GM21423 (cell line): ENCODE data around the gene TUBB6.

Experiments used
- ATAC-seq: cut with Tn5 transposase; IDR thresholded peaks from one replicate; pipeline ENCODE4 v1.9.1; 2021; ENCODE audit warnings: mild to moderate bottlenecking, moderate library complexity; ENCODE audit not compliant: unreplicated experiment

TUBB6 gene

DNA sequence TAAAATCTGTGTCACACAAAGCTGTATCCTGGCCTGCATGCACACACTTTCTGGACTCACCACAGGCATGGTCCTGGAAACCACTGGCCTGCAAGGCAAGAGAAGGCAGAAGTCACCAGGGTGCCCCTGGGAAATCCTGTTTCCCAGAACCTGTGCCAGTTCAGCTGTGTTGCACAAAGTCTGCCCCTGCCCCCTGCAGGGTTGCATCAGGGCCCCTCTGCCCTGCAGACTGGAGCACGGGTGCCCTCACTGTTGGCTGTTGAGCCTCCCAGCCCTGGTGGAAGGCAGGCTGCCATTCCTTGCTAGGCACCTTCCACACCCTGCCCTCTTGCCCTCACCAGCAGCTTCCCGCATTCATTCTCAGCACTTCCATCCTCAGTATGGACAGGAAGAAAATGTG, 18.0 kb upstream of the TUBB6 start:
- ATAC-seq: no peak

DNA sequence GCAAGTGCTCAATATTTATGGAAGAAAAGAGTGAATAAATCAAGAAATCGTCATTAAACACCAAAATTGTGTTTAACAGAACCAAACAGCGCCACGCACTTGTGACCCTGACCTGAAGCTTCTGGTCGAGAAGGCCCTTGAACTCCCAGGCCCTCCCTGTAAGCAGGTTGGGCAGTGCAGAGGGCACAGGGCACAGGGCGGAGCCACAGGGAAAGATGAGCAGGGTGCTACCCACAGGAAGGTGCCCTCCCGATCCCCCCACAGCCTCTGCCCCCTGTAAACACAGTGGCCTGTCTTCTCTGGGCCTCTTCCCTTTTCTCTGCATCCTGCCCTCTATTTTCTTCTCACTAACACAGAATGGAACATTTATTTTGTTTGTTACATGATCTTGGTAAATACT, 16.9 kb upstream of the TUBB6 start:
- ATAC-seq: no peak

- no peak for ATAC-seq
Measured at GRCh38 chr18:12291690-12292089, 16.4 kb upstream of the TUBB6 start.

GRCh38 chr18:12293831-12294230, 14.2 kb upstream of the TUBB6 start:
- ATAC-seq: no peak

DNA sequence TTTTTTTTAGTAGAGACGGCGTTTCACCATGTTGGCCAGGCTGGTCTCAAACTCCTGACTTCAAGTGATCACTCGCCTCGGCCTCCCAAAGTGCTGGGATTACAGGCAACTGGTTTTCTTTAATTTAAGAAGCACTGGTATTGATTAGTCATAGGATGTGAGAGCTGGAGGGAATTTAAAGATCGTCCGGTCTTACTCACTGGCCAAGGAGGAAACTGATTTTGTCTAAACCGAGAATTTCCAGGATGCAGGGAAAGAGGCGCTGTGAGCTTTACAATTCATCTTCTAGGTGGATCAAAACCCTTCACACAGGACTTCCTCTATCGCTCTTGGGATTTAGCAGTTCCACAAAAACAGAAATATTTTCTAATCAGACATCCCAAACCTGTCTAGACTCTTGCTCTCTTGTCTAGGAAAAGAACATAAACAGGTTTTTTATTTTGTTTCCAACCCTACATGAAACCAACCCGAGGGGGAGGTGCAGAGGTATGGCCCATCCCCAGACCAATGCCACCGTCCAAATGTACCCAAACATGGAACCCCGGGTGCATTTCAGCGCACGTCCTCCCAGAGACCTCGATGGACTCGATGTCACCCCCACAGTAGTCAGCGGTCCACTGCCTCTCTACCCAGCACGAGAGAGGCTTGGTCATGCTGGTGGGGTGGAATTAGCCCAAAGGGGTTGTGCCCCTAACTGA, 12.5 kb upstream of the TUBB6 start:
- no peak for ATAC-seq

DNA sequence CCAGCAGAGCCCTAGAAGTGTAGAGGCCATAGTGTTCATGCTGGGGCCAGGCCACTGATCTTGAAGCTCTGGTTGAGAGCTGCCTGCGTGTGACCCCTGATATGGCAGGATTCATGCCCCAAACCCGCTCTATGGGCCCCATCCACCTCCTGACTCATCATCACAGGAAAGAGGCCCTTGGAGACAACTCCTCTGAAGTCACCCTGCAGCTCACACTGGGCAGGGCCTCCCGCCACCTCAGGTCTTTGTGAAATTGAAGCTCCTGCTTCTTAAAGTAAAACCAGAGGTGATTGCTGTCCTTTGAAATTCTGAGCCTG, 12.0 kb upstream of the TUBB6 start:
- no peak for ATAC-seq

GRCh38 chr18:12296457-12296856, 11.6 kb upstream of the TUBB6 start:
- ATAC-seq: no peak

- no peak for ATAC-seq
Measured at GRCh38 chr18:12299862-12300261, 8.2 kb upstream of the TUBB6 start.

DNA sequence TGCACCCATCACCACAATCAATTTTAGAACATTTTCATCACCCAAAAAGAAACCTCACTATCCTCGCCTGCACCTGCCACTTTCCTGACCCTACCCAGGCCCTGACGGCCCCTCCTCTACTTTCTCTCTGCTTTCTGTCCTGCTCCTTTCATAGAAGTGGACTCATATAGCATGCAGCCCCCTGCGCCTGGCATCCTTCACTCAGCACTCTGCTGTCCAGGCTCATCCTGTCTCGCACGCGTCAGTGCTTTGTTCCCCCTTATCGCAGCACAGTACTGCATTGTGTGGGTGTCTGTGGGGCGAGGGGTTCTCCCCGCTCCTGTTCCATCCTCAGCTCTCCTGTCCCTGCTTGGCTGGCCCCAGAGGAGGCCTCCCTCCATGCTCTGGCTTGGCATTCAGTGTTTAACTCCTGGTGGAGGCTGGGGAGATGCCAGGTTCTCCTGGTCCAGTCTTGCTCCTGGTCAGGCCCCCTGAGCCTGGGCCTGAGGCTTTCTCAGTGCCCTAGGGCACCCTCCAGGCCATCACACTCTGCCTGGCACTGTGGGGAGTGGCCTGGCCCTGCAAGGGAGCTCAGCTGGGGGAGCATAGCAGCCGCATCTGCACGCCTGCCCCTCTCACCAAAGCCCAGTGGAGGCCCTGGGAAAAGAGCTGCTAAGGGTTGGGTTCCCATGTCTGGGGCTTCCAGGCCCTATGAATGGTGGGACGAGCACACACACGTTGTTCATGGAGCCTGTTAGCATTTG, 6.6 kb upstream of the TUBB6 start:
- no peak for ATAC-seq

- no peak for ATAC-seq
Measured at GRCh38 chr18:12302391-12303147, 5.5 kb upstream of the TUBB6 start.

GRCh38 chr18:12304351-12305210, 3.5 kb upstream of the TUBB6 start:
- no peak for ATAC-seq

DNA sequence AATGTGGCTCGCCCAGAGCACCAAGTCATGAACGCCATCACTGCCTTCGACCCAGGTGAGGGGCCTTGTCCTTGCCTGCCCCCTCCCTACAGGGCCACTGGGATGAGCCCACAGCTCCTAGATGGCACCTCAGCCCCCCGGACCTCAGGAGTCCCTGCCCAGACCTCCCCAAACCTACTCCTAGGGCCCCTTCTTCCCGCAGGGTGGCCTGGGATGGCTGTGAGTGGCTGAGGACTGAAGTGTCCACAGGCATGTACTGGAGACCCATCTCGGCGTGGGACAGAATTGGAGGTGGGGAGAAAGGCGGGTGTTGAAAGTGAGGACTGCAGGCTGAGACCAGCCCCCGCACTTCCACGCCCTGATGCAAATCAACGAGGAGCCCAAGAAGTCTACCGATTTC, 2.8 kb upstream of the TUBB6 start:
- no peak for ATAC-seq

GRCh38 chr18:12305930-12306629, 2.0 kb upstream of the TUBB6 start:
- no peak for ATAC-seq

- peak; percentile 4 for ATAC-seq
Measured at GRCh38 chr18:12306752-12307700, 1.0 kb upstream of the TUBB6 start.

GRCh38 chr18:12308386-12309100, 502 bp downstream of the TUBB6 start:
- peak; percentile 48 for ATAC-seq

- no peak for ATAC-seq
Measured at GRCh38 chr18:12309683-12310198, 1.7 kb downstream of the TUBB6 start.

GRCh38 chr18:12310762-12311161, 2.7 kb downstream of the TUBB6 start:
- no peak for ATAC-seq

DNA sequence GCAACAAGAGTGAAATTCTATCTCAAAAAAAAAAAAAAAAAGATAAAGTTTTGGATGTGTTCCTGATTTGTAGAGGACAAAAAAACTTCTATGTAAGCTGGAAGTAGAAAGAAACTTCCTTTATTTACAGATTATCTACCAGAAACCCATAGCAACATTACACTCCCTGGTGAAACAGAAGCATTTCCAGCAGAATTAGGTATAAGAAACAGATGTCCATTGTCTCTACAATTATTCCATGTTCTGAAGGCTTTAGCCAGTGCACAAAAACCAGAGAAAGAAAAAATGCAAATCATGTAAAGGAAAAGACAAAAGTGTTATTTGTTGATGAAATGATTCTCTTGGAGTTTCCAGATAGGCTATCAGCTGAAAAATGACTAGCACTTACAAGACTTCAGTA, 4.9 kb downstream of the TUBB6 start:
- no peak for ATAC-seq
